Right lobe of liver (tissue), 6 donors: ENCODE measurements around the gene KIFC3. TPM values are rescaled to one million over a fixed set of nuclear protein-coding genes. Genes with fewer than 3 reads are reported as not detected.

ENCODE experiments used
- ATAC-seq, 4 donors: fragments of 200-7000 bp; cut with Tn5 transposase; one replicate each; pipeline ENCODE4 v1.9.1; 2020; ENCODE audit warnings: mild to moderate bottlenecking in 4 of 4, moderate library complexity in 4 of 4
- DNase-seq, 3 donors: peaks; one replicate each; pipeline ENCODE4 v3.0.0-alpha.2; 2020
- H3K27ac ChIP-seq, 3 donors: fragments of 200-600 bp; one replicate each; pipeline ENCODE4 v1.8.0; 2022
- H3K27me3 ChIP-seq, 2 donors: fragments of 200-600 bp; one replicate each; pipeline ENCODE4 v1.8.0; 2022
- H3K36me3 ChIP-seq, 4 donors: fragments of 200-600 bp; sonication (generic) in 1 of 4; one replicate each; pipeline versions ENCODE4 v1.5.1 to v1.8.0; 2017 to 2022; ENCODE audit warnings: control low read depth in 1 of 4
- H3K4me1 ChIP-seq, 4 donors: fragments of 200-600 bp; sonication (generic) in 1 of 4; one replicate each; pipeline versions ENCODE4 v1.5.1 to v1.8.0; 2017 to 2022; ENCODE audit warnings: control low read depth in 1 of 4
- H3K4me3 ChIP-seq, 3 donors: fragments of 200-600 bp; one replicate each; pipeline ENCODE4 v1.8.0; 2022
- H3K9me3 ChIP-seq, 4 donors: fragments of 200-600 bp; sonication (generic) in 1 of 4; one replicate each; pipeline versions ENCODE4 v1.5.1 to v1.8.0; 2017 to 2022; ENCODE audit warnings: control low read depth in 1 of 4
- POLR2A ChIP-seq: fragments of 450-650 bp; IDR thresholded peaks from one replicate; pipeline ENCODE4 v1.6.1; 2017; ENCODE audit warnings: antibody characterized with exemption, mild to moderate bottlenecking
- WGBS: methylation state at CpG from one replicate; pipeline ENCODE4 v1.1.6; 2018; ENCODE audit warnings: low coverage, low lambda C conversion rate; ENCODE audit not compliant: insufficient coverage; ENCODE audit errors: missing lambda C conversion rate; 5-methylcytosine and 5-hydroxymethylcytosine counted together
- intact Hi-C, 2 donors: fragments of 100-400 bp; cut with DNase I; formaldehyde crosslinking; loops; one replicate each; pipeline versions ENCODE4 v1.11.2 to v1.14.1; 2022
- microRNA-seq, 2 donors: library from miRNA; unstranded; fragments of <30 nt; microRNA quantifications; one replicate each; pipeline ENCODE4, GENCODE V29; 2019 to 2020
- small RNA-seq, 2 experiments: library from RNA; depleted of rRNA; stranded (forward); fragments of <200 nt; gene quantifications; one replicate each; pipeline ENCODE3, GENCODE V24; 2016
- total RNA-seq, 6 experiments: library from RNA; depleted of rRNA in 2 of 6; stranded (reverse); fragments of >200 nt in 2 of 6; fragmentation: NEBNext Ultra II Directional in 3 of 6; extraction: Animal tissue kit (Norgen Biotek cat#: 25700) in 3 of 6; gene quantifications; one replicate each; pipeline versions ENCODE4 v1.1.0 to v1.2.4, GENCODE V29; 2016 to 2023
- TF ChIP-seq, protein P1 (sequence below), 4 donors: fragments of 200-600 bp in 3 of 4; fragments of 450-650 bp in 1 of 4; IDR thresholded peaks; one replicate each; pipeline versions ENCODE4 v1.5.1 to v1.8.0; 2016 to 2022; ENCODE audit warnings: antibody characterized with exemption in 4 of 4, mild to moderate bottlenecking in 2 of 4
- donor health status: DM: no; HTN: yes; CAD: no.
- donor health status: DM: no; HTN: no; CAD: no.
- donor health status: DM: no; HTN: no; CAD: no.
- donor health status: DM: no; HTN: yes; CAD: no.
- donor health status: DM: no; HTN: yes; CAD: no.

Gene KIFC3
- total RNA-seq, 6 experiments from 2014 or later = 20.3 to 88.9 (median 46.4) TPM

DNA sequence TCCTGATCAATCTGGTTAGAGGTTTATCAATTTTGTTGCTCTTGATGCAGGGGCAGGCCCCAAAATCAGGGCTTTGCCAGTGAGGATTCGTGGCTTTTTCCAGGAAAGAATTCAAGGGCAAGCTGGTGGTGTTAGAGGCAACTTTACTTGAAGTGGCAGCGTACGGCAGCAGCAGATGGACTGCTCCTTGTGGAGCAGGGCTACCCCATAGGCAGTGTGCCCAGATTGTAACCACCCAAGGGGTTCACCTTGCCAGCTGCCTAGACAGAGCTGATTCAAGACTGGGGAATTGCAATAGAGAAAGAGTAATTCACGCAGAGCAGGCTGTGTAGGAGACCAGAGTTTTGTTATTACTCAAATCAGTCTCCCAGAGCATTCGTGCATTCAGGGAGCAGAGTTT lies 90.9 kb downstream of the KIFC3 start:
- DNase-seq = no peak
- intact Hi-C loops = loop anchor here in 1 of 2 donors (10.0 kb wide), 1 partner anchor 137 kb away; no protein-coding TSS in a partner anchor
- Histone ChIP-seq H3K27ac (no peak overlapping the region), H3K9me3 (no peaks in the 10 kb centered on the region), H3K4me1 (no peaks in the 10 kb centered on the region), H3K36me3 (no peaks in the 10 kb centered on the region), H3K4me3 (no peak overlapping the region), H3K27me3 (no peaks in the 10 kb centered on the region)
- no peak for TF ChIP-seq POLR2A
- TF ChIP-seq, protein P1, sequence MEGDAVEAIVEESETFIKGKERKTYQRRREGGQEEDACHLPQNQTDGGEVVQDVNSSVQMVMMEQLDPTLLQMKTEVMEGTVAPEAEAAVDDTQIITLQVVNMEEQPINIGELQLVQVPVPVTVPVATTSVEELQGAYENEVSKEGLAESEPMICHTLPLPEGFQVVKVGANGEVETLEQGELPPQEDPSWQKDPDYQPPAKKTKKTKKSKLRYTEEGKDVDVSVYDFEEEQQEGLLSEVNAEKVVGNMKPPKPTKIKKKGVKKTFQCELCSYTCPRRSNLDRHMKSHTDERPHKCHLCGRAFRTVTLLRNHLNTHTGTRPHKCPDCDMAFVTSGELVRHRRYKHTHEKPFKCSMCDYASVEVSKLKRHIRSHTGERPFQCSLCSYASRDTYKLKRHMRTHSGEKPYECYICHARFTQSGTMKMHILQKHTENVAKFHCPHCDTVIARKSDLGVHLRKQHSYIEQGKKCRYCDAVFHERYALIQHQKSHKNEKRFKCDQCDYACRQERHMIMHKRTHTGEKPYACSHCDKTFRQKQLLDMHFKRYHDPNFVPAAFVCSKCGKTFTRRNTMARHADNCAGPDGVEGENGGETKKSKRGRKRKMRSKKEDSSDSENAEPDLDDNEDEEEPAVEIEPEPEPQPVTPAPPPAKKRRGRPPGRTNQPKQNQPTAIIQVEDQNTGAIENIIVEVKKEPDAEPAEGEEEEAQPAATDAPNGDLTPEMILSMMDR (IDR thresholded peaks at IDR 0.05) = no peak
- 80% methylated on average over 3 of the region's 5 CpGs for WGBS
- ATAC-seq = no peak

DNA sequence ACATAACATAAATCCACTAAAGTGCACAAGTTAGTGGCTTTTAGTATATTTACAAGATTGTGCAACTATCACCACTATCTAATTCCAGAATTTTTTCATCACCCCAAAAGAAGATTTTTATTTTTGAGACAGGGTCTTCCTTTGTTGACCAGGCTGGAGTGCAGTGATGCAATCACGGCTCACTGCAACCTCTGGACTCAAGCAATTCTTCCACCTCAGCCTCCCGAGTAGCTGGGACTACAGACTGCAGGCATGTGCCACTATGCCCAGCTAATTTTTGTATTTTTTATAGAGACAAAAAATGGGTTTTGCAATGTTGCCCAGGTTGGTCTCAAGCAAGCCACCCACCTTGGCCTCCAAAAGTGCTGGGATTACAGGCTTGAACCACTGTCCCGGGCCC lies 92.6 kb downstream of the KIFC3 start:
- DNase-seq (no peak), ATAC-seq (peak; percentile 81 to 88 (median 86))
- Histone ChIP-seq H3K4me3 (no peak overlapping the region), H3K36me3 (no peaks in the 10 kb centered on the region), H3K27ac (no peak overlapping the region), H3K4me1 (peaks cover 0 to 4% (median 2%) of the 10 kb centered on the region in 4 donors), H3K27me3 (no peaks in the 10 kb centered on the region), H3K9me3 (no peaks in the 10 kb centered on the region)
- WGBS = 41% methylated on average over 3 of the region's 3 CpGs
- intact Hi-C loops = loop anchor here in 1 of 2 donors (10.0 kb wide), 1 partner anchor 135 kb away; no protein-coding TSS in a partner anchor
- TF ChIP-seq, protein P1 (IDR thresholded peaks at IDR 0.05) = no peak
- no peak for TF ChIP-seq POLR2A

Small RNA genes lying within 50 kb of the gene (microRNA-seq; reads per million reads assigned to microRNA genes)
- 0 reads per million in 2 donors for gene MIR6772

Small RNA genes lying within 50 kb of the gene (small RNA-seq; reads per million reads assigned to genes)
- gene MIR6772 (0.68 to 1.0 reads per million in 2 experiments), gene RNU6-20P (0 reads per million in 2 experiments)

Other genes with a start within 250 kb of the KIFC3 start
- gene ADGRG1, start 173.9 kb downstream of the KIFC3 start, total RNA-seq = 1 to 10 TPM; 1.8 to 4.2 (median 3.4) TPM
- gene ADGRG3, start 134.2 kb downstream of the KIFC3 start, total RNA-seq = 1 to 10 TPM in 1 of 6 experiments, under 1 TPM in 5; 0.37 to 1.6 (median 0.83) TPM
- gene DRC7, start 107.7 kb downstream of the KIFC3 start, total RNA-seq = under 1 TPM; 0.06 to 0.37 (median 0.19) TPM
- gene KATNB1, start 66.7 kb downstream of the KIFC3 start, total RNA-seq = 10 to 100 TPM in 2 of 6 experiments, 1 to 10 TPM in 4; 5.6 to 17.5 (median 8.5) TPM
- gene CNGB1, start 168.6 kb upstream of the KIFC3 start, total RNA-seq = not detected
- 1 to 10 TPM; 2.5 to 4.9 (median 3.4) TPM for gene ZNF319, start 198.2 kb upstream of the KIFC3 start, total RNA-seq
- gene USB1, start 198.9 kb upstream of the KIFC3 start, total RNA-seq = 10 to 100 TPM; 20.6 to 63.3 (median 25.9) TPM
- 10 to 100 TPM; 22.3 to 76.0 (median 35.2) TPM for gene MMP15, start 223.3 kb upstream of the KIFC3 start, total RNA-seq